ENCODE data around the gene ATG5. TPM values are rescaled to one million over a fixed set of nuclear protein-coding genes. Genes with fewer than 3 reads are reported as not detected.
"Not testable (repeated sequence)": the region's sequence is repeated elsewhere in the genome, so short reads cannot be mapped to it uniquely, and the experiment has no call there.

ATG5 gene
- total and polyA plus RNA-seq, 2 donors (not counting 1 experiment from before 2014, with no cell fraction given), result 13.6 to 26.3 TPM

DNA sequence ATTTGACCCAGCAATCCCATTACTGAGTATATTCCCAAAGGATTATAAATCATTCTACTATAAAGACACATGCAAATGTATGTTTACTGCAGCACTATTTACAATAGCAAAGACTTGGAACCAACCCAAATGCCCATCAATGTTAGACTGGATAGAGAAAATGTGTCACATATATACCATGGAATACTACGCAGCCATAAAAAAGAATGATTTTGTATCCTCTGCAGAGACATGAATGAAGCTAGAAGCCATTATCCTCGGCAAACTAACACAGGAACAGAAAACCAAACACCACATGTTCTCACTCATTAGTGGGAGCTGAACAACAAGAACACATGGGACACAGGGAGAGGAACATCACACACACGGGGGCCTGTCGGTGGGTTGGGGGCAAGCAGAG, 57.1 kb downstream of the ATG5 start:
- POLR2A ChIA-PET; H3K27me3 Mint-ChIP-seq; H3K4me2 ChIP-seq (replicated peaks; ENCODE audit: low read depth, low read length, poor library complexity, severe bottlenecking); H3K27ac Mint-ChIP-seq; intact Hi-C loops (cut with micrococcal nuclease); H3K4me3 Mint-ChIP-seq; DNase-seq; ATAC-seq (ENCODE audit: low read depth); H3K9me3 ChIP-seq (ENCODE audit: control extremely low read depth in 1 of 3, control insufficient read depth in 2 of 3, insufficient read depth in 1 of 3, low read length in 2 of 3); H3K9me3 Mint-ChIP-seq (ENCODE audit: insufficient read depth); H3K27me3 ChIP-seq (replicated peaks in 1 of 4; ENCODE audit: control extremely low read depth in 1 of 4, control insufficient read depth in 3 of 4, insufficient read depth in 4 of 4, low read length in 3 of 4); H3K27ac ChIP-seq (ENCODE audit: low read length in 2 of 2); H3K9ac ChIP-seq (ENCODE audit: low read length); H2AFZ ChIP-seq (ENCODE audit: insufficient read depth, low read depth, low read length, poor library complexity, severe bottlenecking); H3K4me1 ChIP-seq (ENCODE audit: control insufficient read depth in 2 of 2, insufficient read depth in 2 of 2, low read length in 2 of 2); H3K4me3 ChIP-seq (ENCODE audit: control extremely low read depth in 1 of 5, extremely low read depth in 1 of 5, insufficient read depth in 1 of 5, low read depth in 2 of 5, low read length in 4 of 5): not testable (repeated sequence)
- peaks cover 23% of the 10 kb centered on the region for H3K4me1 Mint-ChIP-seq
- WGBS (ENCODE audit: insufficient coverage), result 100% methylated on average over 2 of the region's 4 CpGs
- Histone ChIP-seq H3K79me2 (ENCODE audit: control insufficient read depth, insufficient read depth, low read length) (peaks cover 48% of the 10 kb centered on the region), H3K36me3 (replicated peaks in 1 of 2; ENCODE audit: control extremely low read depth in 1 of 2, control insufficient read depth in 1 of 2, extremely low read depth in 1 of 2, insufficient read depth in 2 of 2, low read length in 1 of 2) (peaks cover 0 to 16% of the 10 kb centered on the region in 2 experiments), H4K20me1 (ENCODE audit: control insufficient read depth, insufficient read depth, low read length, poor library complexity, severe bottlenecking) (peaks cover 18% of the 10 kb centered on the region)
- CTCF ChIA-PET, result interaction anchor here (0.6 to 1.2 kb wide), 2 partner anchors 11 to 25 kb away, joined by 3 read pairs; no protein-coding TSS in a partner anchor

DNA sequence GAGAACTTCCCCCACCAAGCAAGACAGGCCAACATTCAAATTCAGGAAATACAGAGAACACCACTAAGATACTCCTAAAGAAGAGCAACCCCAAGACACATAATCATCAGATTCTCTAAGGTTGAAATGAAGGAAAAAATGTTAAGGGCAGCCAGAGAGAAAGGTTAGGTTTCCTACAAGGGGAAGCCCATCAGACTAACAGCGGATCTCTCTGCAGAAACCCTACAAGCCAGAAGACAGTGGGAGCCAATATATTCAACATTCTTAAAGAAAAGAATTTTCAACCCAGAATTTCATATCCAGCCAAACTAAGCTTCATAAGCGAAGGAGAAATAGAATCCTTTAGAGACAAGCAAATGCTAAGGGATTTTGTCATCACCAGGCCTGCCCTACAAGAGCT, 61.1 kb downstream of the ATG5 start:
- not testable (repeated sequence) for H3K9me3 Mint-ChIP-seq (ENCODE audit: insufficient read depth)

GRCh38 chr6:106259748-106260147, 65.8 kb downstream of the ATG5 start:
- POLR2A ChIA-PET; H2AFZ ChIP-seq (ENCODE audit: insufficient read depth, low read depth, low read length, poor library complexity, severe bottlenecking); H3K4me3 Mint-ChIP-seq; H3K27ac Mint-ChIP-seq; H3K4me3 ChIP-seq (ENCODE audit: control extremely low read depth in 1 of 5, extremely low read depth in 1 of 5, insufficient read depth in 1 of 5, low read depth in 2 of 5, low read length in 4 of 5); H3K9me3 Mint-ChIP-seq (ENCODE audit: insufficient read depth); H3K27ac ChIP-seq (ENCODE audit: low read length in 2 of 2); H3K4me1 Mint-ChIP-seq; H3K4me1 ChIP-seq (ENCODE audit: control insufficient read depth in 2 of 2, insufficient read depth in 2 of 2, low read length in 2 of 2); H3K4me2 ChIP-seq (replicated peaks; ENCODE audit: low read depth, low read length, poor library complexity, severe bottlenecking); CTCF ChIA-PET; ATAC-seq (ENCODE audit: low read depth); H3K27me3 Mint-ChIP-seq; DNase-seq; H3K9me3 ChIP-seq (ENCODE audit: control extremely low read depth in 1 of 3, control insufficient read depth in 2 of 3, insufficient read depth in 1 of 3, low read length in 2 of 3); H3K27me3 ChIP-seq (replicated peaks in 1 of 4; ENCODE audit: control extremely low read depth in 1 of 4, control insufficient read depth in 3 of 4, insufficient read depth in 4 of 4, low read length in 3 of 4); H3K9ac ChIP-seq (ENCODE audit: low read length); intact Hi-C loops (cut with micrococcal nuclease): not testable (repeated sequence)
- Histone ChIP-seq H4K20me1 (ENCODE audit: control insufficient read depth, insufficient read depth, low read length, poor library complexity, severe bottlenecking) (peaks cover 34% of the 10 kb centered on the region), H3K36me3 (replicated peaks in 1 of 2; ENCODE audit: control extremely low read depth in 1 of 2, control insufficient read depth in 1 of 2, extremely low read depth in 1 of 2, insufficient read depth in 2 of 2, low read length in 1 of 2) (peaks cover 1 to 16% of the 10 kb centered on the region in 2 experiments), H3K79me2 (ENCODE audit: control insufficient read depth, insufficient read depth, low read length) (peaks cover 17% of the 10 kb centered on the region)
- WGBS (ENCODE audit: insufficient coverage), result no CpG with 5 or more reads among the region's 2 CpGs

More for the DNA sequence above, 61.1 kb downstream of the ATG5 start:
- H3K27ac ChIP-seq (ENCODE audit: low read length in 2 of 2); H3K9me3 ChIP-seq (ENCODE audit: control extremely low read depth in 1 of 3, control insufficient read depth in 2 of 3, insufficient read depth in 1 of 3, low read length in 2 of 3); H3K4me2 ChIP-seq (replicated peaks; ENCODE audit: low read depth, low read length, poor library complexity, severe bottlenecking); H3K4me3 ChIP-seq (ENCODE audit: control extremely low read depth in 1 of 5, extremely low read depth in 1 of 5, insufficient read depth in 1 of 5, low read depth in 2 of 5, low read length in 4 of 5); H3K27ac Mint-ChIP-seq; H3K4me1 ChIP-seq (ENCODE audit: control insufficient read depth in 2 of 2, insufficient read depth in 2 of 2, low read length in 2 of 2); DNase-seq; intact Hi-C loops (cut with micrococcal nuclease); H2AFZ ChIP-seq (ENCODE audit: insufficient read depth, low read depth, low read length, poor library complexity, severe bottlenecking); H3K4me3 Mint-ChIP-seq; POLR2A ChIA-PET; H3K27me3 Mint-ChIP-seq; ATAC-seq (ENCODE audit: low read depth); H3K9ac ChIP-seq (ENCODE audit: low read length); H3K27me3 ChIP-seq (replicated peaks in 1 of 4; ENCODE audit: control extremely low read depth in 1 of 4, control insufficient read depth in 3 of 4, insufficient read depth in 4 of 4, low read length in 3 of 4): not testable (repeated sequence)
- Histone ChIP-seq H3K79me2 (ENCODE audit: control insufficient read depth, insufficient read depth, low read length) (peaks cover 30% of the 10 kb centered on the region), H4K20me1 (ENCODE audit: control insufficient read depth, insufficient read depth, low read length, poor library complexity, severe bottlenecking) (peaks cover 39% of the 10 kb centered on the region), H3K36me3 (replicated peaks in 1 of 2; ENCODE audit: control extremely low read depth in 1 of 2, control insufficient read depth in 1 of 2, extremely low read depth in 1 of 2, insufficient read depth in 2 of 2, low read length in 1 of 2) (peaks cover 0 to 18% of the 10 kb centered on the region in 2 experiments)
- WGBS (ENCODE audit: insufficient coverage), result no CpG with 5 or more reads among the region's 2 CpGs
- H3K4me1 Mint-ChIP-seq, result peaks cover 18% of the 10 kb centered on the region
- CTCF ChIA-PET, result interaction anchor here (0.6 to 1.2 kb wide), 2 partner anchors 12 to 40 kb away, joined by 3 read pairs; no protein-coding TSS in a partner anchor

All from B cell (primary cell).